SK-N-SH (cell line): Measurements from ENCODE around the gene WDR46. TPM values are rescaled to one million over a fixed set of nuclear protein-coding genes. Genes with fewer than 3 reads are reported as not detected.

Source experiments
- CTCF ChIA-PET: fragments of 300-600, 350-600 bp; formaldehyde crosslinking; extraction: SDS; loops from one replicate; lab custom pipeline; 2021; lab: Yijun Ruan, JAX
- POLR2A ChIA-PET: fragments of 350-600 bp; sonication (Branson Sonifier 250); formaldehyde crosslinking; extraction: SDS; loops from one replicate; lab custom pipeline; 2020; ENCODE audit warnings: antibody characterized with exemption, inconsistent platforms; lab: Yijun Ruan, JAX
- DNase-seq: peaks from one replicate; pipeline ENCODE4 v3.0.0; 2012
- H2AFZ ChIP-seq: fragments of 200-600 bp; sonication (generic); 2 replicates; pipeline ENCODE4 v1.8.1; 2016; ENCODE audit warnings: antibody characterized with exemption, mild to moderate bottlenecking, low read depth
- H3F3A ChIP-seq: fragments of 200-600 bp; sonication (generic); replicated peaks from 2 replicates; pipeline ENCODE3; 2016; ENCODE audit warnings: antibody characterized with exemption, mild to moderate bottlenecking; ENCODE audit not compliant: insufficient read depth
- H3K27ac ChIP-seq, 2 experiments: fragments of 200-500 bp in 1 of 2; fragments of 200-600 bp in 1 of 2; sonication (Bioruptor generic) in 1 of 2; sonication (generic), shearing (Covaris generic) in 1 of 2; 2 replicates each; pipeline versions ENCODE4 v1.5.1 to v1.6.1; 2014 to 2016; ENCODE audit warnings: low read depth in 2 of 2, inconsistent platforms in 1 of 2, low read length in 1 of 2, mild to moderate bottlenecking in 1 of 2, mixed read lengths in 1 of 2
- H3K27me3 ChIP-seq: fragments of 200-600 bp; sonication (generic), shearing (Covaris generic); 2 replicates; pipeline ENCODE4 v1.6.1; 2016; ENCODE audit warnings: mixed run types; ENCODE audit not compliant: insufficient read depth
- H3K36me3 ChIP-seq, 2 experiments: fragments of 200-500 bp in 1 of 2; fragments of 200-600 bp in 1 of 2; sonication (Bioruptor generic) in 1 of 2; sonication (generic) in 1 of 2; replicated peaks in 1 of 2; 2 replicates each; pipeline versions ENCODE3 to v1.5.1; 2014 to 2016; ENCODE audit warnings: low read length in 1 of 2, mild to moderate bottlenecking in 1 of 2; ENCODE audit not compliant: insufficient read depth in 2 of 2, control insufficient read depth in 1 of 2
- H3K4me1 ChIP-seq, 2 experiments: fragments of 200-500 bp in 1 of 2; fragments of 200-600 bp in 1 of 2; sonication (Bioruptor generic) in 1 of 2; sonication (generic), shearing (Covaris generic) in 1 of 2; 2 replicates each; pipeline versions ENCODE4 v1.5.1 to v1.6.1; 2014 to 2016; ENCODE audit warnings: low read depth in 1 of 2, low read length in 1 of 2, mixed run types in 1 of 2; ENCODE audit not compliant: insufficient read depth in 2 of 2, control insufficient read depth in 1 of 2
- H3K4me2 ChIP-seq: fragments of 200-600 bp; sonication (generic), shearing (Covaris generic); 2 replicates; pipeline ENCODE4 v1.6.1; 2017; ENCODE audit warnings: mixed run types
- H3K4me3 ChIP-seq, 2 experiments: fragments of 200-500 bp in 1 of 2; fragments of 200-600 bp in 1 of 2; sonication (Bioruptor generic) in 1 of 2; sonication (generic), shearing (Covaris generic) in 1 of 2; 2 replicates each; pipeline versions ENCODE4 v1.5.1 to v1.8.1; 2014 to 2016; ENCODE audit warnings: low read depth in 2 of 2, inconsistent platforms in 1 of 2, low read length in 1 of 2, mild to moderate bottlenecking in 1 of 2, mixed read lengths in 1 of 2, moderate library complexity in 1 of 2
- H3K79me2 ChIP-seq: fragments of 200-600 bp; sonication (generic); 2 replicates; pipeline ENCODE4 v1.8.1; 2017; ENCODE audit warnings: mild to moderate bottlenecking; ENCODE audit not compliant: insufficient read depth
- H3K9ac ChIP-seq: fragments of 200-600 bp; sonication (generic); 2 replicates; pipeline ENCODE4 v1.6.1; 2017; ENCODE audit warnings: mixed run types
- H3K9me2 ChIP-seq: fragments of 200-600 bp; sonication (generic); 2 replicates; pipeline ENCODE4 v1.6.1; 2017; ENCODE audit warnings: mixed run types
- H3K9me3 ChIP-seq: fragments of 200-600 bp; sonication (generic); 2 replicates; pipeline ENCODE4 v1.6.1; 2017; ENCODE audit warnings: mixed run types, mild to moderate bottlenecking, moderate library complexity
- H4K20me1 ChIP-seq: fragments of 200-600 bp; sonication (generic); 2 replicates; pipeline ENCODE4 v1.6.1; 2017; ENCODE audit warnings: mild to moderate bottlenecking, mixed run types; ENCODE audit not compliant: insufficient read depth
- CHD2 ChIP-seq: fragments of 150-350 bp; IDR thresholded peaks from 2 replicates; pipeline ENCODE4 v1.6.1; 2018; ENCODE audit warnings: low read length; ENCODE audit not compliant: partially characterized antibody
- ELF1 ChIP-seq: IDR thresholded peaks from 2 replicates; pipeline ENCODE4 v1.4.0; 2012
- EP300 ChIP-seq, 2 experiments: IDR thresholded peaks; 2 replicates each; pipeline versions ENCODE4 v1.4.0 to v1.6.1; 2012; ENCODE audit warnings: borderline replicate concordance in 1 of 2, low read depth in 1 of 2, low read length in 1 of 2
- FOSL2 ChIP-seq: IDR thresholded peaks from 2 replicates; pipeline ENCODE4 v1.4.0; 2012; ENCODE audit warnings: low read depth, mild to moderate bottlenecking, moderate library complexity, borderline replicate concordance
- FOXJ3 ChIP-seq: sonication (generic); formaldehyde crosslinking; IDR thresholded peaks from 2 replicates; pipeline ENCODE4 v1.5.1; 2020; ENCODE audit warnings: mild to moderate bottlenecking, missing genetic modification reagents
- FOXM1 ChIP-seq: IDR thresholded peaks from 2 replicates; pipeline ENCODE4 v1.4.0; 2012; ENCODE audit warnings: low read depth, mild to moderate bottlenecking
- GABPA ChIP-seq: IDR thresholded peaks from 2 replicates; pipeline ENCODE4 v1.4.0; 2012; ENCODE audit warnings: low read depth, mild to moderate bottlenecking
- GATA2 ChIP-seq: sonication (generic); formaldehyde crosslinking; IDR thresholded peaks from 2 replicates; pipeline ENCODE4 v1.5.0; 2020; ENCODE audit warnings: mild to moderate bottlenecking, missing genetic modification reagents
- JUND ChIP-seq: IDR thresholded peaks from 2 replicates; pipeline ENCODE4 v1.4.0; 2012
- MXI1 ChIP-seq: IDR thresholded peaks from 2 replicates; pipeline ENCODE4 v1.6.1; 2012; ENCODE audit warnings: mild to moderate bottlenecking, low read depth, low read length, improper control_type of control experiment
- NFIC ChIP-seq: IDR thresholded peaks from 2 replicates; pipeline ENCODE4 v1.4.0; 2012; ENCODE audit warnings: borderline replicate concordance
- NRF1 ChIP-seq: IDR thresholded peaks from 2 replicates; pipeline ENCODE4 v1.6.1; 2012; ENCODE audit warnings: low read depth, mild to moderate bottlenecking, low read length
- PBX3 ChIP-seq: IDR thresholded peaks from 2 replicates; pipeline ENCODE4; 2012
- POLR2AphosphoS5 ChIP-seq: IDR thresholded peaks from 2 replicates; pipeline ENCODE4 v1.6.1; 2012; ENCODE audit warnings: low read depth, low read length
- RAD21 ChIP-seq: IDR thresholded peaks from 2 replicates; pipeline ENCODE4 v1.6.1; 2012; ENCODE audit warnings: mild to moderate bottlenecking, low read length
- RCOR1 ChIP-seq: fragments of 150-350 bp; IDR thresholded peaks from 2 replicates; pipeline ENCODE4 v1.6.1; 2017; ENCODE audit warnings: antibody characterized with exemption, low read length
- RFX5 ChIP-seq: IDR thresholded peaks from 2 replicates; pipeline ENCODE4 v1.6.1; 2012; ENCODE audit warnings: mild to moderate bottlenecking, improper control_type of control experiment, low read length
- RXRA ChIP-seq: IDR thresholded peaks from 2 replicates; pipeline ENCODE4 v1.4.0; 2012; ENCODE audit warnings: low read depth, mild to moderate bottlenecking, borderline replicate concordance
- SMC3 ChIP-seq: IDR thresholded peaks from 2 replicates; pipeline ENCODE4 v1.6.1; 2012; ENCODE audit warnings: low read depth, low read length, improper control_type of control experiment
- TAF1 ChIP-seq: IDR thresholded peaks from 2 replicates; pipeline ENCODE4 v1.6.1; 2012; ENCODE audit warnings: low read depth, mild to moderate bottlenecking, low read length, moderate library complexity, borderline replicate concordance
- TCF12 ChIP-seq: IDR thresholded peaks from 2 replicates; pipeline ENCODE4 v1.4.0; 2012
- TEAD4 ChIP-seq: IDR thresholded peaks from 2 replicates; pipeline ENCODE4 v1.4.0; 2012; ENCODE audit warnings: mild to moderate bottlenecking, borderline replicate concordance; ENCODE audit not compliant: insufficient read depth
- YY1 ChIP-seq: IDR thresholded peaks from 2 replicates; pipeline ENCODE4 v1.4.0; 2012; ENCODE audit warnings: low read depth, mild to moderate bottlenecking
- WGBS: methylation state at CpG from one replicate; pipeline ENCODE4 v1.1.6; 2017; ENCODE audit warnings: low lambda C conversion rate; 5-methylcytosine and 5-hydroxymethylcytosine counted together
- polyA plus RNA-seq, 3 experiments: library from polyadenylated mRNA; depleted of rRNA; stranded (reverse); fragments of >200 nt; gene quantifications; 2 replicates each; pipeline ENCODE4 v1.2.3, GENCODE V29; 2012
- TF ChIP-seq, protein P1 (sequence below): fragments of 200-600 bp; sonication (generic); IDR thresholded peaks from 2 replicates; pipeline ENCODE4 v1.6.1; 2017; ENCODE audit warnings: antibody characterized with exemption, mild to moderate bottlenecking, moderate library complexity
- TF ChIP-seq, protein P2 (sequence below): IDR thresholded peaks from 2 replicates; pipeline ENCODE4 v1.4.0; 2012; ENCODE audit warnings: low read depth, borderline replicate concordance
- TF ChIP-seq, protein P3 (sequence below): fragments of 150-350 bp; IDR thresholded peaks from 2 replicates; pipeline ENCODE4 v1.6.1; 2016; ENCODE audit warnings: mild to moderate bottlenecking, low read depth, low read length
- TF ChIP-seq, protein P4 (sequence below): IDR thresholded peaks from 2 replicates; pipeline ENCODE4 v1.4.0; 2012; ENCODE audit warnings: low read depth

WDR46 gene
- polyA plus RNA-seq, 1 of the 3 experiments (the other 2 are of a cell fraction) = 153 TPM

GRCh38 chr6:33271468-33272274, 17.4 kb downstream of the WDR46 start, which contains the start of the genes RPS18 and VPS52:
Gene RPS18 (plus strand): TSS chr6:33272075. CDS start chr6:33272120, 45 bp downstream.
Gene VPS52 (minus strand): TSS chr6:33271876. CDS start chr6:33271675, 201 bp downstream.
- H3K4me1 ChIP-seq = peaks cover 30 to 39% of the 10 kb centered on the region in 2 experiments; a peak in 3 of 4 replicates
- peak within 1 kb of the TSS; percentile 95 for H3K9ac ChIP-seq
- H2AFZ ChIP-seq = peak within 1 kb of the TSS; percentile 86
- H3F3A ChIP-seq = peaks cover 45% of the 10 kb centered on the region
- peaks cover 64% of the 10 kb centered on the region for H3K79me2 ChIP-seq
- H3K9me3 ChIP-seq = no peaks in the 10 kb centered on the region
- H3K36me3 ChIP-seq = peaks cover 65 to 66% of the 10 kb centered on the region in 2 experiments
- H3K27me3 ChIP-seq = no peaks in the 10 kb centered on the region
- no peaks in the 10 kb centered on the region for H3K9me2 ChIP-seq
- DNase-seq = peak; percentile 89
- H3K4me2 ChIP-seq = peak within 1 kb of the TSS; percentile 94
- peak within 1 kb of the TSS; percentile 88 to 99 for H3K27ac ChIP-seq
- peak within 1 kb of the TSS; percentile 76 to 91 for H3K4me3 ChIP-seq
- under 1% methylated on average over 36 of the region's 48 CpGs for WGBS
- H4K20me1 ChIP-seq = peaks cover 43% of the 10 kb centered on the region
- ChIA-PET CTCF (interaction anchor here (1.0 to 3.5 kb wide), 7 partner anchors 8 to 284 kb away, joined by 3 to 18 read pairs (median 4); partner anchors contain the start of genes RGL2 and ZBTB22), POLR2A (interaction anchor here (0.9 to 2.2 kb wide), 15 partner anchors 9 to 300 kb away, joined by 3 to 19 read pairs (median 4); partner anchors contain the start of genes CUTA, PFDN6, RGL2 and RING1)
- TF ChIP-seq RFX5 (no peak), GABPA (peak; percentile 99), TEAD4 (no peak), ELF1 (peak; percentile 86; the same call in 1 of the 2 replicates), NRF1 (no peak), YY1 (peak; percentile 97), NFIC (0 out of 2 replicates have a peak, but pooled peaks have one; percentile 45), JUND (no peak), PBX3 (peak; percentile 83), FOSL2 (no peak), RXRA (no peak), FOXM1 (no peak), RCOR1 (no peak; the same call in 1 of the 2 replicates), MXI1 (peak; percentile 93), FOXJ3 (no peak), RAD21 (no peak), TAF1 (peak; percentile 97), POLR2AphosphoS5 (peak; percentile 99), CHD2 (peak; percentile 66), EP300 (IDR thresholded peaks at IDR 0.05; ENCODE audit: borderline replicate concordance in 1 of 2, low read depth in 1 of 2, low read length in 1 of 2) (no peak), SMC3 (no peak), GATA2 (CRISPR knock-in tag) (peak; percentile 7), TCF12 (peak; percentile 46; the same call in 1 of the 2 replicates)
- TF ChIP-seq, protein P1, sequence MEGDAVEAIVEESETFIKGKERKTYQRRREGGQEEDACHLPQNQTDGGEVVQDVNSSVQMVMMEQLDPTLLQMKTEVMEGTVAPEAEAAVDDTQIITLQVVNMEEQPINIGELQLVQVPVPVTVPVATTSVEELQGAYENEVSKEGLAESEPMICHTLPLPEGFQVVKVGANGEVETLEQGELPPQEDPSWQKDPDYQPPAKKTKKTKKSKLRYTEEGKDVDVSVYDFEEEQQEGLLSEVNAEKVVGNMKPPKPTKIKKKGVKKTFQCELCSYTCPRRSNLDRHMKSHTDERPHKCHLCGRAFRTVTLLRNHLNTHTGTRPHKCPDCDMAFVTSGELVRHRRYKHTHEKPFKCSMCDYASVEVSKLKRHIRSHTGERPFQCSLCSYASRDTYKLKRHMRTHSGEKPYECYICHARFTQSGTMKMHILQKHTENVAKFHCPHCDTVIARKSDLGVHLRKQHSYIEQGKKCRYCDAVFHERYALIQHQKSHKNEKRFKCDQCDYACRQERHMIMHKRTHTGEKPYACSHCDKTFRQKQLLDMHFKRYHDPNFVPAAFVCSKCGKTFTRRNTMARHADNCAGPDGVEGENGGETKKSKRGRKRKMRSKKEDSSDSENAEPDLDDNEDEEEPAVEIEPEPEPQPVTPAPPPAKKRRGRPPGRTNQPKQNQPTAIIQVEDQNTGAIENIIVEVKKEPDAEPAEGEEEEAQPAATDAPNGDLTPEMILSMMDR = no peak
- TF ChIP-seq, protein P2, sequence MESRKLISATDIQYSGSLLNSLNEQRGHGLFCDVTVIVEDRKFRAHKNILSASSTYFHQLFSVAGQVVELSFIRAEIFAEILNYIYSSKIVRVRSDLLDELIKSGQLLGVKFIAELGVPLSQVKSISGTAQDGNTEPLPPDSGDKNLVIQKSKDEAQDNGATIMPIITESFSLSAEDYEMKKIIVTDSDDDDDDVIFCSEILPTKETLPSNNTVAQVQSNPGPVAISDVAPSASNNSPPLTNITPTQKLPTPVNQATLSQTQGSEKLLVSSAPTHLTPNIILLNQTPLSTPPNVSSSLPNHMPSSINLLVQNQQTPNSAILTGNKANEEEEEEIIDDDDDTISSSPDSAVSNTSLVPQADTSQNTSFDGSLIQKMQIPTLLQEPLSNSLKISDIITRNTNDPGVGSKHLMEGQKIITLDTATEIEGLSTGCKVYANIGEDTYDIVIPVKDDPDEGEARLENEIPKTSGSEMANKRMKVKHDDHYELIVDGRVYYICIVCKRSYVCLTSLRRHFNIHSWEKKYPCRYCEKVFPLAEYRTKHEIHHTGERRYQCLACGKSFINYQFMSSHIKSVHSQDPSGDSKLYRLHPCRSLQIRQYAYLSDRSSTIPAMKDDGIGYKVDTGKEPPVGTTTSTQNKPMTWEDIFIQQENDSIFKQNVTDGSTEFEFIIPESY = peak; percentile 15; the same call in 1 of the 2 replicates
- TF ChIP-seq, protein P3, sequence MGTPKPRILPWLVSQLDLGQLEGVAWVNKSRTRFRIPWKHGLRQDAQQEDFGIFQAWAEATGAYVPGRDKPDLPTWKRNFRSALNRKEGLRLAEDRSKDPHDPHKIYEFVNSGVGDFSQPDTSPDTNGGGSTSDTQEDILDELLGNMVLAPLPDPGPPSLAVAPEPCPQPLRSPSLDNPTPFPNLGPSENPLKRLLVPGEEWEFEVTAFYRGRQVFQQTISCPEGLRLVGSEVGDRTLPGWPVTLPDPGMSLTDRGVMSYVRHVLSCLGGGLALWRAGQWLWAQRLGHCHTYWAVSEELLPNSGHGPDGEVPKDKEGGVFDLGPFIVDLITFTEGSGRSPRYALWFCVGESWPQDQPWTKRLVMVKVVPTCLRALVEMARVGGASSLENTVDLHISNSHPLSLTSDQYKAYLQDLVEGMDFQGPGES = 0 out of 2 replicates have a peak, but pooled peaks have one; percentile 0
- TF ChIP-seq, protein P4, sequence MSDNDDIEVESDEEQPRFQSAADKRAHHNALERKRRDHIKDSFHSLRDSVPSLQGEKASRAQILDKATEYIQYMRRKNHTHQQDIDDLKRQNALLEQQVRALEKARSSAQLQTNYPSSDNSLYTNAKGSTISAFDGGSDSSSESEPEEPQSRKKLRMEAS = peak; percentile 98
